Stimulated activated CD4-positive, alpha-beta T cell treated with anti-CD3 and anti-CD28 coated beads, TNF-alpha, amount 100 ng/mL, for 1 hour (primary cell): ENCODE results near the gene MUS81.

Experiments
- DNase-seq, 3 donors: peaks; one replicate each; pipeline ENCODE4 v3.0.0-alpha.2; 2020; ENCODE audit warnings: low read depth in 3 of 3, low spot score in 1 of 3

MUS81 gene

GRCh38 chr11:65911682-65912568 is 51.7 kb downstream of the MUS81 start:
- DNase-seq: no peak

GRCh38 chr11:65912845-65913244 is 52.6 kb downstream of the MUS81 start:
- no peak for DNase-seq

DNA sequence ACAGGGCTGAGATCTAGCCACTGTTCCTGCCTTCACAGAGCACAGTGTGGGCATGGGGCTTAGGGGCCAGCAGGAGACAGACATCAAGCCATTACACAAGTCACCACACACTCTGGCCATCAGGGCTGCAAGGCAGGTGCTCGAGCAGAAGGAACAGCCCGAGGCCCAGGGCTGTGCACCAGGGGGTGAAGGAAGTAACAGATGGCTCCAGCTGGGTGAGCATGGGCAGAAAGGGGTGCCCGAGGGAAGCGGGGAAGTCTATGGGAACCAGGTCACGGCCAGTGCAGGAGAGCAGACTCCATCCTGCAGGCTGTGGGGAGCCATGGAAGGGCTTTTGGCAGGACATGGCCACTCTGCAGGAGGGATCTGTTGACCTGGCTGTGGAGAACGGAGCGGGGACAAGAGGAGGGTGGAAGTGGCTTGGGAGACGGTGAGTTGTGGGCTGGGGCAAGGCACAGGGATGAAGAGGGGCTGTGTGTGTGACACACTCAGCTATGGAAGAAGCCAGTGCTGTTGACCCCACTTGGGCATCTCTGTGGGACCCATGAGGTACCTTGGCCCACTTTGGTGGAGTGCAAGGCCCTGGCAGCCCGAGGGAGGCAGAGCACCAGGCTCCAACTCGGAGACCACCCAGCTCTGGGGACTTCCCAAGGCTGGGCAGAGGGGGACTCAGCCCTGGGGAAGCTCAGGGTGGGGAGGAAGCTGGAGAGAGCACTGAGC is 55.0 kb downstream of the MUS81 start:
- DNase-seq: no peak

- no peak for DNase-seq
Measured at GRCh38 chr11:65915821-65916251, 55.6 kb downstream of the MUS81 start.
